Psoas muscle (tissue), 8 donors: ENCODE results near the gene AREG. TPM values are rescaled to one million over a fixed set of nuclear protein-coding genes. Genes with fewer than 3 reads are reported as not detected.

Source experiments
- ATAC-seq, 4 donors: fragments of 200-7000 bp; cut with Tn5 transposase; one replicate each; pipeline ENCODE4 v1.9.1; 2020; ENCODE audit warnings: moderate library complexity in 3 of 4, mild to moderate bottlenecking in 2 of 4
- DNase-seq, 2 donors: peaks; one replicate each; pipeline ENCODE4 v3.0.0-alpha.2; 2020
- H3K27ac ChIP-seq: fragments of 200-600 bp; one replicate; pipeline ENCODE4 v1.8.0; 2022
- H3K27me3 ChIP-seq, 3 donors: fragments of 200-600 bp in 1 of 3; one replicate each; pipeline versions ENCODE4 v1.6.1 to v1.8.0; 2013 to 2022; ENCODE audit warnings: low read length in 2 of 3, mild to moderate bottlenecking in 2 of 3, moderate library complexity in 1 of 3; ENCODE audit not compliant: insufficient read depth in 3 of 3
- H3K36me3 ChIP-seq, 2 donors: fragments of 200-600 bp in 1 of 2; one replicate each; pipeline versions ENCODE4 v1.6.1 to v1.8.0; 2013 to 2022; ENCODE audit warnings: low read depth in 1 of 2, mild to moderate bottlenecking in 1 of 2, moderate library complexity in 1 of 2; ENCODE audit not compliant: insufficient read depth in 1 of 2
- H3K4me1 ChIP-seq: fragments of 200-600 bp; one replicate; pipeline ENCODE4 v1.8.0; 2022
- H3K4me3 ChIP-seq: fragments of 200-600 bp; one replicate; pipeline ENCODE4 v1.8.0; 2022; ENCODE audit warnings: mild to moderate bottlenecking
- H3K9me3 ChIP-seq: fragments of 200-600 bp; one replicate; pipeline ENCODE4 v1.8.0; 2022
- WGBS, 3 donors: extraction: QIAGEN DNeasy Blood & Tissue Kit; methylation state at CpG; one replicate each; pipeline versions ENCODE4 v1.1.6 to v1.1.7; 2013; 5-methylcytosine and 5-hydroxymethylcytosine counted together
- intact Hi-C, 2 donors: fragments of 100-400 bp; cut with DNase I; formaldehyde crosslinking; loops; one replicate each; pipeline versions ENCODE4 v1.11.0 to v1.14.2; 2022
- polyA plus RNA-seq, 3 donors: library from polyadenylated mRNA; stranded (reverse); fragments of 200-250 nt; gene quantifications; one replicate each; pipeline ENCODE4 v1.2.3, GENCODE V29; 2013
- total RNA-seq, 4 donors: library from RNA; stranded (reverse); fragmentation: NEBNext Ultra II Directional in 2 of 4; extraction: Animal tissue kit (Norgen Biotek cat#: 25700) in 2 of 4; gene quantifications; one replicate each; pipeline versions ENCODE4 v1.2.1 to v1.2.4, GENCODE V29; 2021 to 2023
- TF ChIP-seq, protein P1 (sequence below): fragments of 200-600 bp; IDR thresholded peaks from one replicate; pipeline ENCODE4 v1.8.0; 2022; ENCODE audit warnings: antibody characterized with exemption
- donor health status: healthy with polysubstance abuse.
- donor health status: DM: no; HTN: no; CAD: no; lungs with moderate emphysema.
- donor health status: Bipolar disorder and iron deficiency.
- donor health status: healthy.
- donor health status: DM: yes; HTN: yes; CAD: no.
- donor health status: DM: no; HTN: no; CAD: no.
- donor health status: DM: no; HTN: no; CAD: no.
- donor health status: DM: yes; HTN: yes; CAD: no.

Gene AREG
- total and polyA plus RNA-seq, 7 donors = 0.25 to 1.3 (median 0.75) TPM; not detected in 1

GRCh38 chr4:74418063-74418670, 26.8 kb upstream of the AREG start:
- Histone ChIP-seq H3K9me3 (no peaks in the 10 kb centered on the region), H3K4me3 (no peak overlapping the region), H3K27me3 (no peaks in the 10 kb centered on the region), H3K4me1 (no peaks in the 10 kb centered on the region), H3K27ac (no peak overlapping the region), H3K36me3 (no peaks in the 10 kb centered on the region)
- DNase-seq = no peak
- intact Hi-C loops = no loop called here
- 66 to 74% (median 71%) methylated on average over 6 of the region's 6 CpGs for WGBS, 3 donors
- ATAC-seq = no peak
- TF ChIP-seq, protein P1, sequence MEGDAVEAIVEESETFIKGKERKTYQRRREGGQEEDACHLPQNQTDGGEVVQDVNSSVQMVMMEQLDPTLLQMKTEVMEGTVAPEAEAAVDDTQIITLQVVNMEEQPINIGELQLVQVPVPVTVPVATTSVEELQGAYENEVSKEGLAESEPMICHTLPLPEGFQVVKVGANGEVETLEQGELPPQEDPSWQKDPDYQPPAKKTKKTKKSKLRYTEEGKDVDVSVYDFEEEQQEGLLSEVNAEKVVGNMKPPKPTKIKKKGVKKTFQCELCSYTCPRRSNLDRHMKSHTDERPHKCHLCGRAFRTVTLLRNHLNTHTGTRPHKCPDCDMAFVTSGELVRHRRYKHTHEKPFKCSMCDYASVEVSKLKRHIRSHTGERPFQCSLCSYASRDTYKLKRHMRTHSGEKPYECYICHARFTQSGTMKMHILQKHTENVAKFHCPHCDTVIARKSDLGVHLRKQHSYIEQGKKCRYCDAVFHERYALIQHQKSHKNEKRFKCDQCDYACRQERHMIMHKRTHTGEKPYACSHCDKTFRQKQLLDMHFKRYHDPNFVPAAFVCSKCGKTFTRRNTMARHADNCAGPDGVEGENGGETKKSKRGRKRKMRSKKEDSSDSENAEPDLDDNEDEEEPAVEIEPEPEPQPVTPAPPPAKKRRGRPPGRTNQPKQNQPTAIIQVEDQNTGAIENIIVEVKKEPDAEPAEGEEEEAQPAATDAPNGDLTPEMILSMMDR = no peak

DNA sequence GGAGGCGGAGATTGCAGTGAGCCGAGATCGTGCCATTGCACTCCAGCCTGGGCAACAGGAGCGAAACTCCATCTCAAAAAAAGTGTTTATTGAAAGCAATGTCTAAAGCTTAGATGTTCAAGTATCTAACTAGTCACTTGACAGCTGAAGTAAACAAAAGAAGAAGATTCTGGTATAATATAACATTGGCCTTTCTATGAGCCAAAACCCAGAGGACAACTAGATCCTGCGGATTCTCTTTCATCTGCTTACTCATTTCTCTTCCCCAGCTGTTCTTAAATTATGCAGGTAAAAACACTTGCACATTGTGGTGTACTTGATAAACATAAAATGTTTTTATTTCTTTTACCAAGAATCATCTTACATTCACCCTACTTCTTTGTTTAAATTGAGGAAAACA, 24.1 kb upstream of the AREG start:
- H3K4me3 ChIP-seq = no peak overlapping the region
- 81 to 94% (median 85%) methylated on average over 4 to 5 of the region's 5 CpGs for WGBS, 3 donors
- no peaks in the 10 kb centered on the region for H3K27me3 ChIP-seq
- H3K4me1 ChIP-seq = no peaks in the 10 kb centered on the region
- H3K36me3 ChIP-seq = no peaks in the 10 kb centered on the region
- no peak for DNase-seq
- no peak overlapping the region for H3K27ac ChIP-seq
- TF ChIP-seq, protein P1 = no peak
- intact Hi-C loops = no loop called here
- no peak for ATAC-seq
- no peaks in the 10 kb centered on the region for H3K9me3 ChIP-seq

GRCh38 chr4:74423104-74423503, 21.8 kb upstream of the AREG start:
- peak; percentile 72 to 95 (median 92) for ATAC-seq
- no peaks in the 10 kb centered on the region for H3K36me3 ChIP-seq
- WGBS, 3 donors = 3 to 10% (median 10%) methylated on average over 1 of the region's 1 CpG
- no peaks in the 10 kb centered on the region for H3K9me3 ChIP-seq
- H3K4me3 ChIP-seq = no peak overlapping the region
- no peak for DNase-seq
- TF ChIP-seq, protein P1 = no peak
- no peaks in the 10 kb centered on the region for H3K4me1 ChIP-seq
- intact Hi-C loops = no loop called here
- no peaks in the 10 kb centered on the region for H3K27me3 ChIP-seq
- no peak overlapping the region for H3K27ac ChIP-seq

DNA sequence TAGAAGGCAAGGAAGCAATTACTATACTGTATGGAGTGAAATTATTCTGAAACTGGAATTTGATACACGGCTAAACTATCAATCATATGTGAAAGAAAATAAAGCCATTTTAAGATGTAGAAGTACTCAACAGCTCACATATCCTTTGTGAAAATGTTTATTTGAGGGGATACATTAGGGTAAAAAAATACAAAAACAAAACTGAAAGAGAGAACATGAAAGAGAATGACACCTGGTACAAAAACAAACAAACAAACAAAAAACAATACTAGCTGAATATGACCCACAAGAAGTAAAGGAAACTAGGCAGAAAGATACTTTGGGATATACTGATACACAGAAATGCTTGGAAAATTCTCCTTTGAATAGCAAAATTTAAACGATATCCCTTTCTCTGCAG, 20.8 kb upstream of the AREG start:
- no peaks in the 10 kb centered on the region for H3K27me3 ChIP-seq
- H3K9me3 ChIP-seq = no peaks in the 10 kb centered on the region
- 77 to 85% (median 81%) methylated on average over 2 of the region's 2 CpGs for WGBS, 3 donors
- ATAC-seq (no peak), DNase-seq (no peak)
- no peak overlapping the region for H3K27ac ChIP-seq
- TF ChIP-seq, protein P1 = no peak
- no peak overlapping the region for H3K4me3 ChIP-seq
- H3K36me3 ChIP-seq = no peaks in the 10 kb centered on the region
- H3K4me1 ChIP-seq = no peaks in the 10 kb centered on the region
- intact Hi-C loops = no loop called here

DNA sequence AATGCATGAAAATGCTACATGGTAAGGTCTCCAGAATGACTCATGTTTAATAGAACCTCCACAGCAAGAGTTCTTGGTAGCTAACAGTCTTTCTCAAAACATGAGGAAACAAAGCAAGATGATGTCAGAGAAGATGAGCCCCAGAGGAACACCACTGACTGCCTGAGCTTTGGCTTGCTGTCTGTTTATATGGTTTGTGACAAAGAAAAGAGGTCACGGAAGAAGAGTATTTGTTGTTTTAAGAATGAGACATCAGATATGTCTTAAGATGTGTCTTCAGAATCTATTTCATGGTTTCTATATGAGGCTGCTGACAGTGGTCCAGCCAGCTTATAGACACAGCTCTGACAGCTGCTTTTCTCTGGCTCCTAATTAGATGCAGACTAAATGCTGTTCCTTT, 18.8 kb upstream of the AREG start:
- Histone ChIP-seq H3K4me1 (no peaks in the 10 kb centered on the region), H3K27ac (no peak overlapping the region), H3K27me3 (no peaks in the 10 kb centered on the region), H3K4me3 (no peak overlapping the region), H3K9me3 (no peaks in the 10 kb centered on the region), H3K36me3 (no peaks in the 10 kb centered on the region)
- ATAC-seq (no peak), DNase-seq (no peak)
- intact Hi-C loops = loop anchor here in 1 of 2 donors (5.0 kb wide), 1 partner anchor 481 kb away; no protein-coding TSS in a partner anchor
- TF ChIP-seq, protein P1 = no peak
- 73 to 79% (median 74%) methylated on average over 1 of the region's 1 CpG for WGBS, 3 donors
